Measurements from ENCODE around the gene TIMP1. TPM values are rescaled to one million over a fixed set of nuclear protein-coding genes. Genes with fewer than 3 reads are reported as not detected.

TIMP1 gene
- total RNA-seq, 1 donor from 2014 or later: 21.6 TPM

GRCh38 chrX:47631676-47632075 is 49.4 kb downstream of the TIMP1 start:
- Histone ChIP-seq H3K4me1 (peaks cover 4% of the 10 kb centered on the region), H2AFZ (replicated peaks) (no peak overlapping the region), H3K4me2 (no peak overlapping the region), H4K20me1 (ENCODE audit: low read depth) (no peaks in the 10 kb centered on the region), H3F3A (ENCODE audit: low read depth) (no peaks in the 10 kb centered on the region), H3K27ac (no peak overlapping the region), H3K36me3 (no peaks in the 10 kb centered on the region), H3K27me3 (no peaks in the 10 kb centered on the region), H3K79me2 (ENCODE audit: low read depth) (no peaks in the 10 kb centered on the region), H3K9me3 (ENCODE audit: low read depth) (no peaks in the 10 kb centered on the region), H3K9ac (no peak overlapping the region), H3K4me3 (no peak overlapping the region)
- Mint-ChIP-seq H3K9me3 (peaks cover 13% of the 10 kb centered on the region), H3K27me3 (ENCODE audit: insufficient read depth, low read depth) (peaks cover 2% of the 10 kb centered on the region), H3K4me3 (no peak overlapping the region), H3K27ac (no peak overlapping the region), H3K4me1 (no peaks in the 10 kb centered on the region), H3K36me3 (peaks cover 2% of the 10 kb centered on the region)
- TF ChIP-seq EZH2phosphoT487 (IDR thresholded peaks at IDR 0.05) (no peak), EZH2 (IDR thresholded peaks at IDR 0.05) (no peak), CTCF (IDR thresholded peaks at IDR 0.05) (no peak)
- no peak for DNase-seq (ENCODE audit: low spot score)

- H2AFZ ChIP-seq (replicated peaks): no peak overlapping the region
- no peaks in the 10 kb centered on the region for H4K20me1 ChIP-seq (ENCODE audit: low read depth)
- Mint-ChIP-seq H3K9me3 (peaks cover 16% of the 10 kb centered on the region), H3K27me3 (ENCODE audit: insufficient read depth, low read depth) (peaks cover 1% of the 10 kb centered on the region), H3K4me1 (no peaks in the 10 kb centered on the region), H3K27ac (no peak overlapping the region), H3K36me3 (peaks cover 6% of the 10 kb centered on the region), H3K4me3 (no peak overlapping the region)
- no peaks in the 10 kb centered on the region for H3K79me2 ChIP-seq (ENCODE audit: low read depth)
- H3K27me3 ChIP-seq: no peaks in the 10 kb centered on the region
- no peak overlapping the region for H3K4me2 ChIP-seq
- no peak for DNase-seq (ENCODE audit: low spot score)
- H3K9ac ChIP-seq: no peak overlapping the region
- H3K4me1 ChIP-seq: peaks cover 4% of the 10 kb centered on the region
- H3K9me3 ChIP-seq (ENCODE audit: low read depth): no peaks in the 10 kb centered on the region
- H3F3A ChIP-seq (ENCODE audit: low read depth): no peaks in the 10 kb centered on the region
- no peak for TF ChIP-seq EZH2phosphoT487 (IDR thresholded peaks at IDR 0.05)
- no peak for TF ChIP-seq EZH2 (IDR thresholded peaks at IDR 0.05)
- TF ChIP-seq CTCF (IDR thresholded peaks at IDR 0.05): no peak
- no peak overlapping the region for H3K27ac ChIP-seq
- no peak overlapping the region for H3K4me3 ChIP-seq
- no peaks in the 10 kb centered on the region for H3K36me3 ChIP-seq
Measured at GRCh38 chrX:47632666-47633065, 50.4 kb downstream of the TIMP1 start.

GRCh38 chrX:47633689-47634590 is 51.7 kb downstream of the TIMP1 start:
- no peak overlapping the region for H3K4me2 ChIP-seq
- H3K36me3 Mint-ChIP-seq: peaks cover 11% of the 10 kb centered on the region
- no peak for DNase-seq (ENCODE audit: low spot score)
- no peaks in the 10 kb centered on the region for H4K20me1 ChIP-seq (ENCODE audit: low read depth)
- H3K4me1 ChIP-seq: peaks cover 4% of the 10 kb centered on the region
- no peaks in the 10 kb centered on the region for H3K27me3 ChIP-seq
- TF ChIP-seq CTCF (IDR thresholded peaks at IDR 0.05): no peak
- TF ChIP-seq EZH2 (IDR thresholded peaks at IDR 0.05): no peak
- TF ChIP-seq EZH2phosphoT487 (IDR thresholded peaks at IDR 0.05): no peak
- H3K9ac ChIP-seq: no peak overlapping the region
- H3K9me3 ChIP-seq (ENCODE audit: low read depth): no peaks in the 10 kb centered on the region
- H3K27me3 Mint-ChIP-seq (ENCODE audit: insufficient read depth, low read depth): no peaks in the 10 kb centered on the region
- H3K4me1 Mint-ChIP-seq: no peaks in the 10 kb centered on the region
- H3K4me3 Mint-ChIP-seq: no peak overlapping the region
- H3K27ac ChIP-seq: no peak overlapping the region
- H3K36me3 ChIP-seq: no peaks in the 10 kb centered on the region
- H3K4me3 ChIP-seq: no peak overlapping the region
- H3K79me2 ChIP-seq (ENCODE audit: low read depth): no peaks in the 10 kb centered on the region
- H2AFZ ChIP-seq (replicated peaks): no peak overlapping the region
- H3K9me3 Mint-ChIP-seq: peaks cover 16% of the 10 kb centered on the region
- no peak overlapping the region for H3K27ac Mint-ChIP-seq
- H3F3A ChIP-seq (ENCODE audit: low read depth): no peaks in the 10 kb centered on the region

Measured in neural progenitor cell (in vitro differentiated cells).